Measurements from ENCODE around the gene ZNF423. TPM values are rescaled to one million over a fixed set of nuclear protein-coding genes. Genes with fewer than 3 reads are reported as not detected.

Gene ZNF423
- total RNA-seq, 1 experiment from 2014 or later: not detected

DNA sequence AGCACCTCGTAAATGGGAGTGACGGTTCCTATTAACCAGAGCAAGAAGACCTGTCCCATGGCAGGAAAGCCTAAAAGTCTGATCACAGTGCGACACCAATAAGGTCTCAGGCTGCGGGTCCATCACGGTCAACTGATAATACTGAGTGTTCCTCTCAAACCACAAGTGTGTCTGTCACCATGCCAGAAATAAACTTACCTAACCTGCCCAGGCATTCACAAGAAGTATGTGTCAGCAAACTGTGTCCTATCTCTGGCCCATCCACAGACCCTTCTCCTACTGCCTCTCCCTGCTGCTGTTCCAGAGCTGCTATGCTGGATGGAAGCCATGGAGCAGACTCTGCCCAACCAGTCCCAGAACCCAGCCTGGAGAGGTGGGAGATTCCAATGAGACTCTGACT is 73.5 kb downstream of the ZNF423 start:
- no peak for DNase-seq
- TF ChIP-seq CTCF (IDR thresholded peaks at IDR 0.05; ENCODE audit: unreplicated experiment): no peak
- H3K27ac Mint-ChIP-seq (ENCODE audit: unreplicated experiment): no peak overlapping the region
- H3K9me3 Mint-ChIP-seq (ENCODE audit: low read depth, unreplicated experiment): no peaks in the 10 kb centered on the region
- H3K4me3 Mint-ChIP-seq (ENCODE audit: low read depth, unreplicated experiment): no peak overlapping the region
- CTCF ChIA-PET: no interaction called here
- no peaks in the 10 kb centered on the region for H3K36me3 Mint-ChIP-seq (ENCODE audit: insufficient read depth, unreplicated experiment)
- no peaks in the 10 kb centered on the region for H3K4me1 Mint-ChIP-seq (ENCODE audit: low read depth, unreplicated experiment)
- BruUV-seq (replicated peaks): no TSS peak
- intact Hi-C loops (cut with micrococcal nuclease; ENCODE audit: unreplicated experiment): no loop called here
- peaks cover 78% of the 10 kb centered on the region for H3K27me3 Mint-ChIP-seq (ENCODE audit: unreplicated experiment)

GRCh38 chr16:49781401-49781800 is 74.5 kb downstream of the ZNF423 start:
- H3K36me3 Mint-ChIP-seq (ENCODE audit: insufficient read depth, unreplicated experiment): no peaks in the 10 kb centered on the region

GRCh38 chr16:49780433-49780832 is 75.5 kb downstream of the ZNF423 start:
- Mint-ChIP-seq H3K4me3 (ENCODE audit: low read depth, unreplicated experiment) (no peak overlapping the region), H3K27me3 (ENCODE audit: unreplicated experiment) (peaks cover 69% of the 10 kb centered on the region), H3K4me1 (ENCODE audit: low read depth, unreplicated experiment) (no peaks in the 10 kb centered on the region), H3K9me3 (ENCODE audit: low read depth, unreplicated experiment) (no peaks in the 10 kb centered on the region), H3K36me3 (ENCODE audit: insufficient read depth, unreplicated experiment) (no peaks in the 10 kb centered on the region), H3K27ac (ENCODE audit: unreplicated experiment) (no peak overlapping the region)
- TF ChIP-seq CTCF (IDR thresholded peaks at IDR 0.05; ENCODE audit: unreplicated experiment): no peak
- no peak for DNase-seq
- intact Hi-C loops (cut with micrococcal nuclease; ENCODE audit: unreplicated experiment): no loop called here
- CTCF ChIA-PET: no interaction called here
- BruUV-seq (replicated peaks): no TSS peak

More at GRCh38 chr16:49781401-49781800, 74.5 kb downstream of the ZNF423 start:
- CTCF ChIA-PET: no interaction called here
- BruUV-seq (replicated peaks): no TSS peak
- TF ChIP-seq CTCF (IDR thresholded peaks at IDR 0.05; ENCODE audit: unreplicated experiment): no peak
- Mint-ChIP-seq H3K27me3 (ENCODE audit: unreplicated experiment) (peaks cover 69% of the 10 kb centered on the region), H3K27ac (ENCODE audit: unreplicated experiment) (no peak overlapping the region), H3K4me1 (ENCODE audit: low read depth, unreplicated experiment) (no peaks in the 10 kb centered on the region), H3K9me3 (ENCODE audit: low read depth, unreplicated experiment) (no peaks in the 10 kb centered on the region), H3K4me3 (ENCODE audit: low read depth, unreplicated experiment) (no peak overlapping the region)
- no peak for DNase-seq
- intact Hi-C loops (cut with micrococcal nuclease; ENCODE audit: unreplicated experiment): no loop called here

- CTCF ChIA-PET: no interaction called here
- Mint-ChIP-seq H3K4me1 (ENCODE audit: low read depth, unreplicated experiment) (no peaks in the 10 kb centered on the region), H3K27me3 (ENCODE audit: unreplicated experiment) (peaks cover 72% of the 10 kb centered on the region), H3K4me3 (ENCODE audit: low read depth, unreplicated experiment) (no peak overlapping the region), H3K27ac (ENCODE audit: unreplicated experiment) (no peak overlapping the region), H3K9me3 (ENCODE audit: low read depth, unreplicated experiment) (no peaks in the 10 kb centered on the region), H3K36me3 (ENCODE audit: insufficient read depth, unreplicated experiment) (no peaks in the 10 kb centered on the region)
- TF ChIP-seq CTCF (IDR thresholded peaks at IDR 0.05; ENCODE audit: unreplicated experiment): no peak
- BruUV-seq (replicated peaks): no TSS peak
- intact Hi-C loops (cut with micrococcal nuclease; ENCODE audit: unreplicated experiment): no loop called here
- no peak for DNase-seq
These were observed 75.9 kb downstream of the ZNF423 start for GRCh38 chr16:49779979-49780378.

Data from Calu3 (cell line).